B cell (primary cell): ENCODE results near the gene C6orf136. TPM values are rescaled to one million over a fixed set of nuclear protein-coding genes. Genes with fewer than 3 reads are reported as not detected.

Experiments used
- ATAC-seq: fragments of 200-7000 bp; cut with Tn5 transposase; one replicate; pipeline ENCODE4 v1.10.0; 2021; ENCODE audit warnings: low read depth, mild to moderate bottlenecking, moderate number of reproducible peaks, moderate library complexity
- CTCF ChIA-PET: fragments of 350-600 bp; sonication (Branson Sonifier 250); formaldehyde crosslinking; loops from one replicate; lab custom pipeline; 2021; ENCODE audit warnings: antibody characterized with exemption, inconsistent platforms; lab: Charles Lee
- POLR2A ChIA-PET: fragments of 350-600 bp; sonication (Branson Sonifier 250); formaldehyde crosslinking; loops from one replicate; lab custom pipeline; 2021; ENCODE audit warnings: antibody characterized with exemption; lab: Charles Lee
- DNase-seq: peaks from one replicate; pipeline ENCODE4 v3.0.0; 2013
- H2AFZ ChIP-seq: 2 replicates; pipeline ENCODE4 v1.6.1; 2012; ENCODE audit warnings: mild to moderate bottlenecking, low read depth, low read length; ENCODE audit not compliant: insufficient read depth, poor library complexity, severe bottlenecking
- H3K27ac ChIP-seq, 2 donors: 1 replicate in 1 of 2; 2 replicates in 1 of 2; pipeline ENCODE4 v1.5.1; 2012 to 2013; ENCODE audit warnings: low read length in 2 of 2, mild to moderate bottlenecking in 2 of 2, moderate library complexity in 1 of 2
- H3K27me3 ChIP-seq, 4 experiments: fragments of 200-600 bp in 1 of 4; sonication (generic) in 1 of 4; replicated peaks in 1 of 4; 1 replicate in 2 of 4; 2 replicates in 2 of 4; pipeline versions ENCODE4 v1.6.1 to v1.7.0; 2013 to 2016; ENCODE audit warnings: low read length in 3 of 4, mild to moderate bottlenecking in 2 of 4, mixed read lengths in 1 of 4, moderate library complexity in 1 of 4; ENCODE audit not compliant: insufficient read depth in 4 of 4, control insufficient read depth in 3 of 4; ENCODE audit errors: control extremely low read depth in 1 of 4
- H3K36me3 ChIP-seq, 2 experiments: replicated peaks in 1 of 2; 1 replicate in 1 of 2; 2 replicates in 1 of 2; pipeline versions ENCODE4 v1.6.1 to v1.7.1; 2013; ENCODE audit warnings: low read length in 1 of 2; ENCODE audit not compliant: insufficient read depth in 2 of 2, control insufficient read depth in 1 of 2; ENCODE audit errors: control extremely low read depth in 1 of 2, extremely low read depth in 1 of 2
- H3K4me1 ChIP-seq, 2 donors: fragments of 200-600 bp in 1 of 2; sonication (generic) in 1 of 2; 1 replicate in 1 of 2; 2 replicates in 1 of 2; pipeline versions ENCODE4 v1.5.1 to v1.6.1; 2013 to 2017; ENCODE audit warnings: low read length in 2 of 2; ENCODE audit not compliant: control insufficient read depth in 2 of 2, insufficient read depth in 2 of 2
- H3K4me2 ChIP-seq: replicated peaks from 2 replicates; pipeline ENCODE3; 2012; ENCODE audit warnings: mild to moderate bottlenecking, low read depth, low read length; ENCODE audit not compliant: poor library complexity, severe bottlenecking
- H3K4me3 ChIP-seq, 5 experiments: fragments of 200-600 bp in 1 of 5; sonication (generic) in 1 of 5; 1 replicate in 3 of 5; 2 replicates in 2 of 5; pipeline versions ENCODE4 v1.5.1 to v1.7.0; 2011 to 2016; ENCODE audit warnings: low read length in 4 of 5, mild to moderate bottlenecking in 4 of 5, low read depth in 2 of 5, control low read depth in 1 of 5, moderate library complexity in 1 of 5; ENCODE audit not compliant: insufficient read depth in 1 of 5; ENCODE audit errors: control extremely low read depth in 1 of 5, extremely low read depth in 1 of 5
- H3K79me2 ChIP-seq: fragments of 200-600 bp; sonication (generic); one replicate; pipeline ENCODE4 v1.6.0; 2016; ENCODE audit warnings: low read length; ENCODE audit not compliant: control insufficient read depth, insufficient read depth
- H3K9ac ChIP-seq: fragments of 200-600 bp; sonication (generic); 2 replicates; pipeline ENCODE4 v1.6.1; 2017; ENCODE audit warnings: mild to moderate bottlenecking, low read length, moderate library complexity
- H3K9me3 ChIP-seq, 3 donors: one replicate each; pipeline versions ENCODE4 v1.6.1 to v1.7.1; 2013; ENCODE audit warnings: low read length in 2 of 3; ENCODE audit not compliant: control insufficient read depth in 2 of 3, insufficient read depth in 1 of 3; ENCODE audit errors: control extremely low read depth in 1 of 3
- H4K20me1 ChIP-seq: 2 replicates; pipeline ENCODE4 v1.6.0; 2012; ENCODE audit warnings: mild to moderate bottlenecking, low read length; ENCODE audit not compliant: insufficient read depth, control insufficient read depth, poor library complexity, severe bottlenecking
- H3K27ac Mint-ChIP-seq: one replicate; pipeline ENCODE4 v1.8.0; 2021; ENCODE audit warnings: mixed read lengths
- H3K27me3 Mint-ChIP-seq: one replicate; pipeline ENCODE4 v1.8.0; 2021; ENCODE audit warnings: mixed read lengths
- H3K4me1 Mint-ChIP-seq: one replicate; pipeline ENCODE4 v1.8.0; 2021; ENCODE audit warnings: mixed read lengths
- H3K4me3 Mint-ChIP-seq: one replicate; pipeline ENCODE4 v1.8.0; 2021; ENCODE audit warnings: mixed read lengths
- H3K9me3 Mint-ChIP-seq: one replicate; pipeline ENCODE4 v1.8.0; 2022; ENCODE audit warnings: mixed read lengths; ENCODE audit not compliant: insufficient read depth
- CTCF ChIP-seq: fragments of 200-600 bp; IDR thresholded peaks from one replicate; pipeline ENCODE4 v1.8.0; 2022; ENCODE audit warnings: antibody characterized with exemption, mild to moderate bottlenecking
- EZH2 ChIP-seq: IDR thresholded peaks from 2 replicates; pipeline ENCODE4 v1.6.1; 2012; ENCODE audit warnings: borderline replicate concordance, low read depth, mild to moderate bottlenecking, moderate library complexity, low read length; ENCODE audit not compliant: insufficient read depth, poor library complexity, severe bottlenecking
- WGBS: methylation state at CpG from one replicate; pipeline ENCODE4 v1.1.5; 2013; ENCODE audit warnings: missing lambda C conversion rate; ENCODE audit not compliant: insufficient coverage; 5-methylcytosine and 5-hydroxymethylcytosine counted together
- intact Hi-C: fragments of 100-400 bp; cut with micrococcal nuclease; formaldehyde crosslinking; loops from one replicate; pipeline ENCODE4 v1.10.0; 2022
- polyA plus RNA-seq: library from polyadenylated mRNA; depleted of rRNA; stranded (reverse); fragments of >200 nt; gene quantifications from 2 replicates; pipeline ENCODE4 v1.2.3, GENCODE V29; 2012
- total RNA-seq, 2 donors: library from RNA; stranded (reverse); fragments of 120-200 nt in 1 of 2; gene quantifications; 1 replicate in 1 of 2; 2 replicates in 1 of 2; pipeline versions ENCODE4 v1.2.3 to v1.2.4, GENCODE V29; 2013 to 2022

C6orf136 gene
- total and polyA plus RNA-seq, 2 donors (not counting 1 experiment from before 2014, with no cell fraction given) = 36.6 to 37.2 TPM

GRCh38 chr6:30598912-30599624 lies 47.9 kb upstream of the C6orf136 start:
- DNase-seq (no peak), ATAC-seq (no peak)
- H3K4me3 Mint-ChIP-seq = no peak overlapping the region
- WGBS = 88% methylated on average over 10 of the region's 12 CpGs
- Histone ChIP-seq H3K79me2 (no peaks in the 10 kb centered on the region), H3K27ac (peak overlapping the region in 1 of 2 donors; percentile 53), H2AFZ (no peak overlapping the region), H3K4me3 (no peak overlapping the region), H3K4me2 (no peak overlapping the region), H4K20me1 (peaks cover 21% of the 10 kb centered on the region), H3K9ac (no peak overlapping the region), H3K9me3 (no peaks in the 10 kb centered on the region), H3K36me3 (peaks cover 9 to 48% of the 10 kb centered on the region in 2 experiments), H3K4me1 (peaks cover 0 to 6% of the 10 kb centered on the region in 2 donors), H3K27me3 (no peaks in the 10 kb centered on the region)
- no peak overlapping the region for H3K27ac Mint-ChIP-seq
- ChIA-PET CTCF (interaction anchor here (0.6 to 12.2 kb wide), 15 partner anchors 8 to 578 kb away, joined by 3 to 295 read pairs (median 12); no protein-coding TSS in a partner anchor), POLR2A (interaction anchor here (0.5 to 2.1 kb wide), 6 partner anchors 9 to 137 kb away, joined by 3 to 11 read pairs (median 6); no protein-coding TSS in a partner anchor)
- TF ChIP-seq CTCF = no peak
- TF ChIP-seq EZH2 = no peak
- peaks cover 6% of the 10 kb centered on the region for H3K4me1 Mint-ChIP-seq
- intact Hi-C loops = no loop called here
- H3K9me3 Mint-ChIP-seq = no peaks in the 10 kb centered on the region
- no peaks in the 10 kb centered on the region for H3K27me3 Mint-ChIP-seq
